Liver (tissue), 9 donors: ENCODE results near the gene CCDC15. TPM values are rescaled to one million over a fixed set of nuclear protein-coding genes. Genes with fewer than 3 reads are reported as not detected.

Source experiments
- DNase-seq: peaks from one replicate; pipeline ENCODE4 v3.0.0-alpha.2; 2017; ENCODE audit warnings: low spot score
- H3K27ac ChIP-seq, 2 donors: one replicate each; pipeline ENCODE4 v1.7.0; 2013; ENCODE audit warnings: inconsistent platforms in 2 of 2, low read length in 2 of 2, control low read depth in 1 of 2, low read depth in 1 of 2, mild to moderate bottlenecking in 1 of 2
- H3K27me3 ChIP-seq, 4 donors: one replicate each; pipeline versions ENCODE4 v1.6.1 to v1.7.0; 2013; ENCODE audit warnings: low read length in 3 of 4, inconsistent platforms in 1 of 4, mild to moderate bottlenecking in 1 of 4, moderate library complexity in 1 of 4; ENCODE audit not compliant: control insufficient read depth in 4 of 4, insufficient read depth in 4 of 4
- H3K36me3 ChIP-seq, 4 donors: one replicate each; pipeline versions ENCODE4 v1.6.1 to v1.7.0; 2013; ENCODE audit warnings: low read length in 3 of 4, mild to moderate bottlenecking in 3 of 4, low read depth in 1 of 4, moderate library complexity in 1 of 4; ENCODE audit not compliant: control insufficient read depth in 4 of 4, insufficient read depth in 3 of 4
- H3K4me1 ChIP-seq, 4 donors: one replicate each; pipeline versions ENCODE4 v1.6.1 to v1.7.0; 2013; ENCODE audit warnings: low read length in 3 of 4, mild to moderate bottlenecking in 3 of 4, moderate library complexity in 1 of 4; ENCODE audit not compliant: control insufficient read depth in 4 of 4, insufficient read depth in 4 of 4
- H3K4me3 ChIP-seq, 3 donors: one replicate each; pipeline versions ENCODE4 v1.6.1 to v1.7.0; 2013; ENCODE audit warnings: low read length in 3 of 3, control low read depth in 1 of 3, low read depth in 1 of 3, mild to moderate bottlenecking in 1 of 3
- H3K9ac ChIP-seq, 2 donors: one replicate each; pipeline ENCODE4 v1.7.0; 2013; ENCODE audit warnings: low read length in 2 of 2, mild to moderate bottlenecking in 2 of 2, moderate library complexity in 2 of 2, control low read depth in 1 of 2, low read depth in 1 of 2
- H3K9me3 ChIP-seq, 4 donors: one replicate each; pipeline versions ENCODE4 v1.6.1 to v1.7.0; 2013; ENCODE audit warnings: low read length in 3 of 4; ENCODE audit not compliant: control insufficient read depth in 4 of 4
- CTCF ChIP-seq: fragments of 150-350 bp; IDR thresholded peaks from 2 replicates; pipeline ENCODE4 v1.5.1; 2017; ENCODE audit warnings: improper control_type of control experiment, low read depth, low read length; ENCODE audit not compliant: missing input control
- FOXA1 ChIP-seq: IDR thresholded peaks from 2 replicates; pipeline ENCODE4 v1.6.1; 2016; ENCODE audit warnings: antibody characterized with exemption
- FOXA2 ChIP-seq: IDR thresholded peaks from 2 replicates; pipeline ENCODE4 v1.6.1; 2016; ENCODE audit warnings: antibody characterized with exemption
- GABPA ChIP-seq, 2 donors: IDR thresholded peaks in 1 of 2; conservative IDR thresholded peaks in 1 of 2; 2 replicates each; pipeline ENCODE4 v1.6.1; 2016; ENCODE audit warnings: antibody characterized with exemption in 2 of 2, mild to moderate bottlenecking in 1 of 2, moderate library complexity in 1 of 2
- HNF4A ChIP-seq, 2 donors: conservative IDR thresholded peaks; 2 replicates each; pipeline ENCODE4 v1.6.1; 2016; ENCODE audit warnings: antibody characterized with exemption in 2 of 2, mild to moderate bottlenecking in 2 of 2
- JUND ChIP-seq, 2 donors: IDR thresholded peaks; 2 replicates each; pipeline ENCODE4 v1.6.1; 2016; ENCODE audit warnings: antibody characterized with exemption in 2 of 2
- MAX ChIP-seq: IDR thresholded peaks from 2 replicates; pipeline ENCODE4 v1.6.1; 2016; ENCODE audit warnings: antibody characterized with exemption
- NR2F2 ChIP-seq: IDR thresholded peaks from 2 replicates; pipeline ENCODE4 v1.6.1; 2016; ENCODE audit warnings: antibody characterized with exemption
- RAD21 ChIP-seq, 2 donors: IDR thresholded peaks; 2 replicates each; pipeline ENCODE4 v1.6.1; 2016; ENCODE audit warnings: antibody characterized with exemption in 2 of 2, mild to moderate bottlenecking in 2 of 2
- REST ChIP-seq: IDR thresholded peaks from 2 replicates; pipeline ENCODE4 v1.6.1; 2016; ENCODE audit warnings: antibody characterized with exemption, mild to moderate bottlenecking
- RXRA ChIP-seq, 2 donors: IDR thresholded peaks; 2 replicates each; pipeline ENCODE4 v1.6.1; 2017 to 2018; ENCODE audit warnings: antibody characterized with exemption in 2 of 2, mild to moderate bottlenecking in 1 of 2
- SP1 ChIP-seq: IDR thresholded peaks from 2 replicates; pipeline ENCODE4 v1.6.1; 2018; ENCODE audit warnings: antibody characterized with exemption, mild to moderate bottlenecking
- TAF1 ChIP-seq: conservative IDR thresholded peaks from 2 replicates; pipeline ENCODE4 v1.6.1; 2016; ENCODE audit warnings: antibody characterized with exemption, mild to moderate bottlenecking
- WGBS: extraction: QIAGEN DNeasy Blood & Tissue Kit; methylation state at CpG from one replicate; pipeline ENCODE4 v1.1.7; 2013; 5-methylcytosine and 5-hydroxymethylcytosine counted together
- polyA plus RNA-seq, 2 donors: library from polyadenylated mRNA; stranded (reverse) in 1 of 2; unstranded in 1 of 2; fragments of 200-250 nt in 1 of 2; fragments of >200 nt in 1 of 2; fragmentation: Nextera tagmentation in 1 of 2; extraction: Ambion mirVana in 1 of 2; gene quantifications; one replicate each; pipeline versions ENCODE4 v1.2.1 to v1.2.3, GENCODE V29; 2013 to 2015
- total RNA-seq, 2 donors: library from RNA; depleted of rRNA; stranded (reverse); fragments of >200 nt; gene quantifications; one replicate each; pipeline ENCODE4 v1.2.3, GENCODE V29; 2014
- TF ChIP-seq, protein P1 (sequence below): IDR thresholded peaks from 2 replicates; pipeline ENCODE4 v1.6.1; 2016; ENCODE audit warnings: antibody characterized with exemption
- TF ChIP-seq, protein P2 (sequence below): IDR thresholded peaks from 2 replicates; pipeline ENCODE4 v1.6.1; 2016; ENCODE audit warnings: antibody characterized with exemption
- donor health status: healthy.
- donor health status: healthy.
- donor health status: healthy.
- donor health status: healthy.
- donor health status: healthy.

CCDC15 gene
- total and polyA plus RNA-seq, 4 donors: 0.35 to 3.5 (median 0.88) TPM

DNA sequence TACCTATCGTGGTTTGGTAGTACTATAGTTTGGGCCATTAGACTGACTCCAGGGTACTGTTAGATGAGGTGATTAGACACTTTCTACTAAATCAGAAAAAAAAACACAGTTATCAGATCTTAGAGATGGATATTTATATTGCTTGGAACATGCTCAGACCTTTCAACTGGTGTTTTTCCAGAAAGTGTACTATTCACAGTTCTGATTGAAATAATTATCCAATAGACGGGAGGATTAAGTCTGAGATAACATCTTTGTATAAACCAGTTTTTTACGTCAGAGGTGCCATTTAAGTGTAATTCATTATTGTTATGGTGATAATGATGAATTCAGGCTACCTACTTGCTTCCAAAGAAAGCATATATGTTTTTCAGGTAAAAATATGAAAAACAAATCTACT lies 22.5 kb downstream of the CCDC15 start (continued):
- no peak for TF ChIP-seq HNF4A (conservative IDR thresholded peaks at IDR 0.05)

GRCh38 chr11:124977006-124977405 lies 23.0 kb downstream of the CCDC15 start:
- Histone ChIP-seq H3K36me3 (peaks cover 0 to 2% (median 0%) of the 10 kb centered on the region in 4 donors), H3K27ac (no peak overlapping the region), H3K4me3 (no peak overlapping the region), H3K4me1 (no peaks in the 10 kb centered on the region), H3K9ac (no peak overlapping the region), H3K27me3 (no peaks in the 10 kb centered on the region), H3K9me3 (peaks cover 0 to 3% (median 0%) of the 10 kb centered on the region in 4 donors)
- DNase-seq: no peak
- TF ChIP-seq REST (no peak), JUND (IDR thresholded peaks at IDR 0.05) (no peak), FOXA2 (no peak), GABPA (IDR thresholded peaks at IDR 0.05 in 1 of 2, conservative IDR thresholded peaks at IDR 0.05 in 1 of 2) (no peak), MAX (no peak), HNF4A (conservative IDR thresholded peaks at IDR 0.05) (no peak), NR2F2 (no peak), RAD21 (IDR thresholded peaks at IDR 0.05) (no peak), CTCF (no peak), FOXA1 (no peak), TAF1 (no peak)
- TF ChIP-seq, protein P1, sequence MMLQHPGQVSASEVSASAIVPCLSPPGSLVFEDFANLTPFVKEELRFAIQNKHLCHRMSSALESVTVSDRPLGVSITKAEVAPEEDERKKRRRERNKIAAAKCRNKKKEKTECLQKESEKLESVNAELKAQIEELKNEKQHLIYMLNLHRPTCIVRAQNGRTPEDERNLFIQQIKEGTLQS: no peak
- TF ChIP-seq, protein P2, sequence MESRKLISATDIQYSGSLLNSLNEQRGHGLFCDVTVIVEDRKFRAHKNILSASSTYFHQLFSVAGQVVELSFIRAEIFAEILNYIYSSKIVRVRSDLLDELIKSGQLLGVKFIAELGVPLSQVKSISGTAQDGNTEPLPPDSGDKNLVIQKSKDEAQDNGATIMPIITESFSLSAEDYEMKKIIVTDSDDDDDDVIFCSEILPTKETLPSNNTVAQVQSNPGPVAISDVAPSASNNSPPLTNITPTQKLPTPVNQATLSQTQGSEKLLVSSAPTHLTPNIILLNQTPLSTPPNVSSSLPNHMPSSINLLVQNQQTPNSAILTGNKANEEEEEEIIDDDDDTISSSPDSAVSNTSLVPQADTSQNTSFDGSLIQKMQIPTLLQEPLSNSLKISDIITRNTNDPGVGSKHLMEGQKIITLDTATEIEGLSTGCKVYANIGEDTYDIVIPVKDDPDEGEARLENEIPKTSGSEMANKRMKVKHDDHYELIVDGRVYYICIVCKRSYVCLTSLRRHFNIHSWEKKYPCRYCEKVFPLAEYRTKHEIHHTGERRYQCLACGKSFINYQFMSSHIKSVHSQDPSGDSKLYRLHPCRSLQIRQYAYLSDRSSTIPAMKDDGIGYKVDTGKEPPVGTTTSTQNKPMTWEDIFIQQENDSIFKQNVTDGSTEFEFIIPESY: no peak
- WGBS: 68% methylated on average over 2 of the region's 2 CpGs

GRCh38 chr11:124978316-124978715 lies 24.3 kb downstream of the CCDC15 start:
- Histone ChIP-seq H3K4me1 (no peaks in the 10 kb centered on the region), H3K9me3 (peaks cover 0 to 4% (median 0%) of the 10 kb centered on the region in 4 donors), H3K27ac (no peak overlapping the region), H3K4me3 (no peak overlapping the region), H3K9ac (no peak overlapping the region), H3K27me3 (no peaks in the 10 kb centered on the region), H3K36me3 (peaks cover 0 to 2% (median 0%) of the 10 kb centered on the region in 4 donors)
- WGBS: 96% methylated on average over 2 of the region's 2 CpGs
- no peak for DNase-seq
- TF ChIP-seq SP1: no peak
- no peak for TF ChIP-seq REST
- no peak for TF ChIP-seq RAD21 (IDR thresholded peaks at IDR 0.05)
- no peak for TF ChIP-seq RXRA (IDR thresholded peaks at IDR 0.05)
- TF ChIP-seq CTCF: no peak
- no peak for TF ChIP-seq FOXA1
